ENCODE measurements around the gene TYW1B.
"Not testable (repeated sequence)": the region's sequence is repeated elsewhere in the genome, so short reads cannot be mapped to it uniquely, and the experiment has no call there.

DNA sequence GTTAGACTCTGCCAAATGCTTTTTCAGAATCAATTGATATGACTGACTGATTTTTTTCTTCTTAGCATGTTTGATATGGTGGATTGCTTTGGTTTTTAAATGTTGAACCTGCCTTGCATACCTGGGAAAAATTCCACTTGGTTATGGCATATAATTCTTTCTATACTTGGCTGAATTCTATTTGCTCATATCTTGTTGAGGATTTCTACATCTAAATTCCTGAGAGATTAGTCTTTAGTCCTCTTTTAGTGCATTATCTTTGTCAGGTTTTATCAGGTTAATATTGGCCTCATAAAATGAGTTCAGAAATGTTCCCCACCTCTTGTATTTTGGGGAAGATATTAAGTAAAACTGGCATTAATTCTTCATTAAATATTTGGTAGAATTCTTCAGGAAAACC lies 79.4 kb downstream of the TYW1B start:
- TF ChIP-seq CTCF (conservative IDR thresholded peaks at IDR 0.05); ZFX (IDR thresholded peaks at IDR 0.05): not testable (repeated sequence)
